HG02970 (cell line): ENCODE results near the gene PRAC1.

Experiments
- ATAC-seq: cut with Tn5 transposase; IDR thresholded peaks from one replicate; pipeline ENCODE4 v1.9.1; 2021; ENCODE audit warnings: mild to moderate bottlenecking, moderate library complexity, moderate number of reproducible peaks; ENCODE audit not compliant: unreplicated experiment, low FRiP score

The PRAC1 gene

DNA sequence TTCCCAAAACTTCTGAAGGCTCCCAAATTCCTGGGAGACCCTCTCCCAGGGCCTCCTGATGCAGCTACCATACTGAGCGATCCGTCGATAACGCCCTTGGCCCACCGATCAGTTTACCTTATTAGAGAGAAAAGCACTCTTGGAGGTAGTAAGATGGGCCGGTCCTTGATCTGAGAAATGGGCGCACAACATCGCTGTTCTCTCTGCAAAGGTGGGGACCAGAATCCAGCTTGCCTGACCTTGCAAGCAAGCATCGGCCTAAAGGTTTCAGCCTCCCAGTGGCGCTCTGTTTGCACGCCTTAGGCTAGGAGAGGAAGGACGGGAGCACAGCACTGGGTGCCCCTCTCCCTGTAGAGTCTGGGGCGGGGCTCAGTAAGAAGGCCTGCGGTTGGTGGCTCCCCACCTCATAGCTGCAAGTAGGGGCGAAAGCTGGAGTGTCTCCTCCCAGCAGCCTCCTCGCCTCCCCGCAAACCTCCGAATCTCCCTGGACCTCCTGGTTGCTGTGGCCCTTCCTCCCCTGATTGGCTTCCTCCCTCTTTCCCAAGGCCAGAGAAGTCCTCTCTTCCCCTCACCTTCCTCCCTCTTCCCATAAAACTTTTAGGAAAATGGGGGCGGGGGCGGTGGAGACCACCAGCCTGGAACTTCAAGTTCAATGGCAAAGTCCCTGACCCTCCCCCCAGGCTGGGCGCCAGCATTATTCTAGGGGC lies at the start of gene PRAC1:
PRAC1 (minus strand) TSS at position 318 of the 707 bp plus-strand sequence; CDS start at position 192, 126 bp downstream.
- no peak for ATAC-seq

- no peak for ATAC-seq
Measured at GRCh38 chr17:48770954-48771353, 48.6 kb upstream of the PRAC1 start.

GRCh38 chr17:48769009-48769675 lies 46.8 kb upstream of the PRAC1 start:
- no peak for ATAC-seq

DNA sequence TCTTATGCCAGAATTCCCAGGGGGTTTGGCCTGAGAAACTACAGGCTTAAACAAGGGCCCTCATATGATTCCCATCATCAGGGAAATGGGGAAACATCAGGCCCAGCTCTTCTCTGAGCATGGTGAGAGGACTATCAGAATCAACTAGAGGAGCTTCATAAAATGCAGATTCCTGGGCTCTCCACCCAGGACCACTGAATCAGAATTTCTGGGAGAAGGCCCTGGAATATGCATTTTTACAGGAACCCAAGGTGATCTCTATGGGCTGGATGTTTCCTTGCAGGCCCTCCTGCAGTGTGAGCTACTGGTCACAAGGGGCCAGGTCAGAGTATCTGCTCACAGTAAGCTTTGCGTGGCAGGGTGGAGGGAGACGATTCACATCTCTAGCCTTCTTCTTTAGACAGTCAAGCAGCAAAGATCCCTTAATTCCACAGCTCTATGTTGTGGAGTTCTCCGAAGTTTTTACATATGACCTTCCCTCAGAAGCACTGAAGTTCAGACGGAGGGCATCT lies 45.0 kb upstream of the PRAC1 start:
- ATAC-seq: no peak

DNA sequence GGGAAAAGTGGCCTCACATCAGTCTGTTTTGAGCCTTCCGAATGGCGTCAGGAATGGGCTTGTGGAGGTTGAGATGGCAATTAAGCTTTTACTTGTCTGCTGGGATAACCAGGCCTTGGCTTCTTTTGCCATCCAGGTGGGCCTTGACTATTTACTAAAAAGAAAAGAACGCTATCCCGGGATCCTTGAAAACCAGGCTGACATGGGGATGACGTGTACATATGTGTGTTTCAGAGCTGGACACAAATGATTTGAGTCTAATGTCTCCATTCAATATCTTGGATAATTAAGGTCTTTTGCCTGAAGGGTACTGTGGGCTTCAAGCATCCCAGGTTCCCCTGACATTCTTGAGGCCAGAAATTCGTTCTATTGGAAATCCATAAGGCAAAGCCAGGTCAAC lies 38.8 kb upstream of the PRAC1 start:
- no peak for ATAC-seq

- no peak for ATAC-seq
Measured at GRCh38 chr17:48760411-48760810, 38.1 kb upstream of the PRAC1 start.

- ATAC-seq: no peak
Measured at GRCh38 chr17:48759288-48759687, 37.0 kb upstream of the PRAC1 start.

GRCh38 chr17:48757524-48757961 lies 35.2 kb upstream of the PRAC1 start:
- ATAC-seq: no peak

DNA sequence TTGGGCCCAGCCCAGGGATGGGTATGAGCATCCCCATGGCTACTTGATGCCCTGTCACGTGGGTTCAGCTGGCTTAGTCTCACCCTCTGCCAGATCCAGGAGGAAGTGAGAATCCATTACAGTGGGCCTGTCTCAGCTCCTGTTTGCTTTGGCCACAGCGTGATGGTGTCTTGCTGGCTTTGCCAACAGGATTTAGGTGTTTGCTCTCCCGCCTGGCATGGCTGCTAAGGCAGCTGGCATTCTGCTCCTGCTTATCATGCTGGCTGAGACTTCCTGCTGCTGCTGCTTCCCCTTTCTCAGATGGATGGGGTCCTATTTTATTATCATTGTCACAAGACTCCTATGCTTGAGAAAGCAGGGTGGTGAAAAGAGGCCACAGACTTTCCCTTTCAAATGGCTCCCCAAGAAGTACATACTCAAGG lies 34.5 kb upstream of the PRAC1 start:
- ATAC-seq: no peak

- no peak for ATAC-seq
Measured at GRCh38 chr17:48755356-48755755, 33.0 kb upstream of the PRAC1 start.

- no peak for ATAC-seq
Measured at GRCh38 chr17:48754500-48755261, 32.4 kb upstream of the PRAC1 start.

DNA sequence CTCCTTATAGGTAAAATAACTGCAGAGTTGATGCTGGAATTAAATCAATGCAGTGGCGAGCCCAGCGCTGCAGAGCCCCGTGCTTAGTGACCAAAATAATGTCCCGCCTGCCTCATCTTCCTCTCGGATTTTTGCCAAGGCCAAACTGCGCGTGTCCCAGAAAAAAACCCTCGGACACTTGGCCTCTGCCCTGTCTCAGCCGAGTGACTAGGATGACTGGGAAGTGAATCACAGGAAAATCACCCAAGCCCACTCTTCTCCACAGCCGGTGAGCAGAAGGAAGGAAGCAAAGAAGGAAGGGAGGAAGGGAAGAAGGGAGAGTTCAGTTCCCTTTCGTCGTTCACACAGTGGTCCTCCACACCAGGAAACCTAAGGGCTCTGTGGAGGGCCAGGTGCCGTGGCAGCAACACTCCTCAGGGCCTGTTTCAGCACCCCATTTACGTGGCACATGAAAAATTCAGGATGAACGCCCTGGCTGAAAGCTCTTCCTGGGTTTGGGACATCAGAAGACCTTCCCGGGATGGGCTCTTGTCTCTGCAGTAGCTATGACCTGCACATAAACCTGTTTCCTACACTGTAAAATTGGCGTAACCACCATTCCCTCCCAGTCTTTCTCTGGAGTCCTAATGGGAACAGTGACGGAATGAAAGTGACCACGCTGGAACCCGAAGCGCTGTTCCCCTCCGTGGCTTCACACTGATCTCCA lies 31.6 kb upstream of the PRAC1 start:
- ATAC-seq: no peak

DNA sequence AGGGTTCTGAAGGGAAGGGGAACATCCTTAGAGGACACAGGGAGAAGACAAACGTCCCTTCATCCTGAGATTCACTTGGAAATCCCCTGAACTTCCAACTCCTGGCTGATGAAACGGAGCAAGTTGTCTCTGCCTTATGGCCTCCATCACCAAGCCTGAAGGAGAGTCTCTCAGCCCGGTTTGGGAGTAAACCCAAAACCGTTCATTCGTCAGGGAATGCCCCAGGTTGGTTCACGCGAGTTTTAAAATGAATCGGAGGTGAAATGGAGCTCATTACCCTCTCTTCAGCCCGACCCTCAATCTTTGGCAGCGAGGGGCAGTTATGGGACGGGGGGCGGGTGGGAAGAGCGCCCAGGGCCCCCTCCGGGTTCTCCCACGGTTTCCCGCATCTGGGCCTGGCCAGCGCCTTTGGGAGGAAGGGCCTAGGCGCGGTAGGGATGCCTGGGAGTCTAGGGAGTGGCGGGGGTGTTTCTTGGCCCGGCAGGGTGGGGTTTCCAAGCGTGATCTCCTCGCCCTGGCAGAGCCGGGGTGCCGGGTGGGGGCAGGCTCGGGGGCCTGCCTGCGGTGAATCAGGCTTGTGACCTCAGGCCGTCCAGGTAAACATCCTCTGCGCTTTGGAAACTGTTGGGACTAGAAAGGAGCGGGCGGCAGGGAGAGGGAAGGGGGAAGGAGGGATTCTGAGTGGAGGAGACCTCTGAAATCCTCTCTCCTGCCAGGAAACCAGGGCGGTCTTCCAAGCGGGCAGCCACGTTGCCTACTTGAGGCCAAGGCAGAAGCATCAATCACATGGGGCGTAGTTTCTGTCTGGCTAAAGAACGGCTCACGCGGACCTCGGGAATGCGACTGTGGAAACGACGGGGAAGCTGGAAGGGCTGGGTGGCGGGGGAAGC lies 30.3 kb upstream of the PRAC1 start:
- no peak for ATAC-seq

DNA sequence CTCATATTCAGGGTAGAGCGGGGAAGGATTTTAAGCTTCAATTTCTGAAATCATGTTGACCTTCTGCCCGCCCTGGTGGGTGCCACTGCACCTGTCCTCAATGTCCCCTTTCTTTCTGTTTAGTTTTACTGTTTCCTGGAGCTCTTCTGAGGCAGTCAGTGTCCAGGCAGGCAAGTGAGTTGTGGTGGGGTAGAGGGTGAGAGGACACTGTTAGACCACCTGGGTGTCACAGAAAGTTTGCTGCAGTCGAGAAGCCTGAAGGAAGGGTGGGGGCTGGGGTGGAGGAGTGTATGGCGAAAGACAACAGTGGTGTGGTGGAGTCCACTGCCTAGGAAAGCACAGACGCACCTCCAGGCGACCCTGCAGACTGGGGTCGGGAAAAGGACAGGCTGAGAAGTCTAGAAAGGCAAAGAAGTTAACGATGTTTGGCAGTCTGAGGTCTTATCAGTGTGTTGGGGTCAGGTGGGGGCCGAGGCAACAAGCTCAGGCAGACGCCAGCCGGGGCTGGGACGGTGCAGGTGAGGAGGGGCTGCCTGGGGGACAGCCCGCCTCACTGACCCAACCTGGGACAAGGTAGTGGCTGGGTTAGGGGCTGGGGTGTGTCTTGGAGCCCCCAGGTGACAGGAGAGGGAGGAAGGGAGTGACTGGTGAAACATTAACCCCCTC lies 29.5 kb upstream of the PRAC1 start:
- ATAC-seq: no peak

- no peak for ATAC-seq
Measured at GRCh38 chr17:48751172-48751571, 28.9 kb upstream of the PRAC1 start.

DNA sequence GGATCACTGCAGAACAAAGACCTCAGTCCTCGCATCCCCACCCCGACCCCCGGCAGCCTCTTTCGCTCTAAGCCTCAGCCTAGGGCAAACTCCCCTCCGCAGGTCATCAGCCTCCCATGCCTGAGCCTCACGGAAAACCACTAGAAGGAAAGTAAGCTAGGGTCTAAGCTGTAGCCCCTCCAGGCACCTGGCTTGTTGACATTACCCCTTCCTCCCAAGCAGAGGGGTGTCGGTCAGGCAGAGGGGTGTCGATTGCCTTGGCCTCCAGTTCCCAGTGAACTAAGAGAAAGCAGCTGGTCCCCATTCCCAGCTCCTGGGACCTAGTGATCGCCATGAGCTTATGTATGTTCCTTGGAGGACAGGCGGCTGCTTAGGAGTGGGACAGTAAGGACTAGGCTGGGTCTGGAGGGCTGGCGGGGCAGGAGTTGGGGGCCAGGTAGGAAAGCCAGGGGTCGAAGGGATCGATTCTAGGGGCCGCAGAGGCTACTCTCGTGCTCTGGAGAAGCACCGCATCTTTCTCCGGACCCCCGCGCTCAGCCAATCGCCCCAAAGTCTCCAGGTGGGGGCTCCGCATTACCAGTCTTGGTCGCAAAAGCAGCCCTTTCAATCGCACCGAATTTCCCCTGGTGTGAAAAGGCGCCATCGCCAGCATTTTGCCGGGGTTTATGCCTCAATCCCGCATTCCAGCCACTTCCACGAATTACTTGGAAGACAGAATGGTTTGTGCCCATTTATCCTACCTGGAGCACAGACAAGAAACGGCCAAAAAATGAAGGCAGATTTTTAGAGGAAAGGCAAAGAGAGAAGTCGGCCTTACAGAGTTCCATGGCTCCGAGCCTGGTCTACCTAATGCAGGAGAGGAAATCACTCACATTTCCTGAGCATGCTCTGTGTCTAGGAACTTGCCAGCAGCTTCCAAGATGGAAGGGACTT lies 27.6 kb upstream of the PRAC1 start:
- no peak for ATAC-seq

GRCh38 chr17:48748718-48749566 lies 26.6 kb upstream of the PRAC1 start:
- ATAC-seq: no peak
